CD4-positive, alpha-beta T cell treated with Interleukin-15 for 4 hours (primary cell): ENCODE data around the gene GMPR.
"Not testable (repeated sequence)": the region's sequence is repeated elsewhere in the genome, so short reads cannot be mapped to it uniquely, and the experiment has no call there.

ENCODE experiments used
- DNase-seq: peaks from one replicate; pipeline ENCODE4 v3.0.0-alpha.2; 2020; ENCODE audit warnings: low spot score

The GMPR gene

GRCh38 chr6:16225062-16225731, 13.2 kb upstream of the GMPR start:
- DNase-seq, result not testable (repeated sequence)

GRCh38 chr6:16226117-16227047, 12.0 kb upstream of the GMPR start:
- not testable (repeated sequence) for DNase-seq

- DNase-seq, result no peak
Measured at GRCh38 chr6:16227048-16227562, 11.3 kb upstream of the GMPR start.

GRCh38 chr6:16227605-16228004, 10.8 kb upstream of the GMPR start:
- no peak for DNase-seq

GRCh38 chr6:16228043-16228442, 10.3 kb upstream of the GMPR start:
- DNase-seq, result no peak

GRCh38 chr6:16228709-16229665, 9.4 kb upstream of the GMPR start:
- DNase-seq, result no peak

GRCh38 chr6:16229700-16230099, 8.7 kb upstream of the GMPR start:
- DNase-seq, result no peak

GRCh38 chr6:16230953-16231352, 7.4 kb upstream of the GMPR start:
- DNase-seq, result no peak

- no peak for DNase-seq
Measured at GRCh38 chr6:16232086-16232485, 6.3 kb upstream of the GMPR start.

GRCh38 chr6:16236009-16236501, 2.3 kb upstream of the GMPR start:
- no peak for DNase-seq

- DNase-seq, result no peak
Measured at GRCh38 chr6:16236631-16237199, 1.7 kb upstream of the GMPR start.

- DNase-seq, result no peak
Measured at GRCh38 chr6:16237242-16237641, 1.1 kb upstream of the GMPR start.

GRCh38 chr6:16238963-16239797, 793 bp downstream of the GMPR start:
- DNase-seq, result no peak

GRCh38 chr6:16239798-16240123, 1.4 kb downstream of the GMPR start:
- DNase-seq, result no peak

- DNase-seq, result no peak
Measured at GRCh38 chr6:16240589-16241320, 2.4 kb downstream of the GMPR start.

GRCh38 chr6:16241321-16241689, 2.9 kb downstream of the GMPR start:
- no peak for DNase-seq

- DNase-seq, result no peak
Measured at GRCh38 chr6:16243055-16243454, 4.7 kb downstream of the GMPR start.

- DNase-seq, result no peak
Measured at GRCh38 chr6:16243664-16244063, 5.3 kb downstream of the GMPR start.

GRCh38 chr6:16244446-16244845, 6.1 kb downstream of the GMPR start:
- DNase-seq, result no peak

- DNase-seq, result no peak
Measured at GRCh38 chr6:16244869-16245451, 6.6 kb downstream of the GMPR start.
